Measurements from ENCODE around the gene RASGRP2. TPM values are rescaled to one million over a fixed set of nuclear protein-coding genes. Genes with fewer than 3 reads are reported as not detected.

Gene RASGRP2
- 100 to 1,000 TPM; 668 to 672 TPM for total RNA-seq
- polyA plus RNA-seq (2013, experiment 1 of 2): 316 TPM
- 436 TPM for polyA plus RNA-seq (2013, experiment 2 of 2)
- 1.8 to 837 (median 369) reads per million in 172 experiments for total RNA-seq

DNA sequence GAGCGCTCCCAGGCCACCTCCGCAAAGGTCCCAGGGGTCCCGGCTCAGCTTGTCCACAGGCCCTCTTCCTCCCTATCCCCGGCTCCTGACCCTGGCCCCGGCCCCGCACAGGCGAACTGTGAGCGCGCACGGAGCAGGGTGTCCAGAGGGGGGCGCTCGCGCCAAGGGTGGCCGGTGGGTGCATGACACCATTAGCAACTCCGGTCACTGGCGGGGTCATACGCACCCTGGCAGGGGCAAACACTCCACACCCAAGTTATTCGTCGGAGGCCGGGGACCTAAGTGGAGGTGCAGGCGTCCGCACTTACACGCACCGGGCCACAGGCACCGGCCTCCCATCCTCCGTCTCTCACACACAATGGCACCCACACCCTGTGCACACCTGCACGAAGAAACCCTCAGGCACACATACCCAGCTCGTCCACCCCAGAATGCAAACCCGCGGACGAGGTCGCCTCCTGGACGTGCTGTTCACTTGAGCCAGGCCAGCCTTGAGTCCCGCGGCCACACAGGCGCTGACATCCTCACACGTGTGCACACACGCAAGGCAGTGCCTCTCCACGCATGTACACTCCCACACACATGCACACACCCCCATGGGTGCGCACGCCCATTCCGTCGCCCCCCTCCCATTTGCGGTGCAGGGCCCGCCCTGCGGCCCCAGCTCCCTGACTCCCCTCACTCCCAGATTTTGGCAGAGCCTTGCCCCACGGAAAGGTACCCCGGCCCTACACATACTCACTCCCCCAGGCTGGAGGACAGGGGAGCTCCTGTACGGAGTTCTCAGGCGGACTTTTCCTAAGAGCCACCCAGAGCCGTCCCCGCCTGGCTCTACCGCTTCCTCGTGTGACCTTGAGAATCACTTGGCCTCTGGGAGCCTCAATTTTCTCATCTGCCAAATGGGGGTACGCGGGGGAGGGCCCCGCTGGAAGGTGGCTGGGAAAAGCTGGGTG lies at the start of gene RASGRP2:
Gene RASGRP2 (minus strand): TSS at position 552 of the 953 bp plus-strand sequence. CDS start 1,276 bp downstream, outside the sequence.
- ATAC-seq (ENCODE audit: poor library complexity): peak; percentile 60
- Histone ChIP-seq H3K9me3 (ENCODE audit: control insufficient read depth in 1 of 2, insufficient read depth in 1 of 2, low read length in 2 of 2) (no peaks in the 10 kb centered on the region), H3K4me3 (ENCODE audit: low read length) (peak within 1 kb of the TSS; percentile 98), H3K27ac (ENCODE audit: low read depth in 1 of 2, low read length in 2 of 2) (peak within 1 kb of the TSS; percentile 89 to 99), H3K36me3 (ENCODE audit: insufficient read depth, low read length) (peaks cover 33% of the 10 kb centered on the region), H3K4me1 (ENCODE audit: insufficient read depth, low read length) (peaks cover 67% of the 10 kb centered on the region), H3K27me3 (ENCODE audit: control insufficient read depth in 1 of 2, insufficient read depth in 2 of 2, low read length in 2 of 2) (no peaks in the 10 kb centered on the region)
- Mint-ChIP-seq H3K4me3 (peak within 1 kb of the TSS; percentile 98), H3K9me3 (no peaks in the 10 kb centered on the region), H3K4me1 (ENCODE audit: low read depth) (peaks cover 46% of the 10 kb centered on the region), H3K27me3 (no peaks in the 10 kb centered on the region), H3K27ac (peak within 1 kb of the TSS; percentile 99), H3K36me3 (ENCODE audit: low read depth) (peaks cover 54% of the 10 kb centered on the region)
- ChIA-PET POLR2A (interaction anchor here (0.8 to 18.7 kb wide), 43 partner anchors 8 to 1902 kb away, joined by 3 to 634 read pairs (median 8); partner anchors contain the start of genes CAPN1, CDC42BPG, FAU and MAJIN), CTCF (interaction anchor here (0.6 to 4.9 kb wide), 16 partner anchors 11 to 461 kb away, joined by 3 to 45 read pairs (median 4); partner anchors contain the start of genes PYGM and SF1)
- peak; percentile 82 to 93 (median 88) for DNase-seq
- peak; percentile 65 for TF ChIP-seq CTCF (IDR thresholded peaks at IDR 0.05)
- intact Hi-C loops (cut with DNase I, micrococcal nuclease): loop anchor here (1.0 to 5.0 kb wide), 6 partner anchors 20 to 101 kb away; partner anchors contain the start of genes SF1 (in 2 of the 2) and CDC42BPG (in 1 of the 2)

DNA sequence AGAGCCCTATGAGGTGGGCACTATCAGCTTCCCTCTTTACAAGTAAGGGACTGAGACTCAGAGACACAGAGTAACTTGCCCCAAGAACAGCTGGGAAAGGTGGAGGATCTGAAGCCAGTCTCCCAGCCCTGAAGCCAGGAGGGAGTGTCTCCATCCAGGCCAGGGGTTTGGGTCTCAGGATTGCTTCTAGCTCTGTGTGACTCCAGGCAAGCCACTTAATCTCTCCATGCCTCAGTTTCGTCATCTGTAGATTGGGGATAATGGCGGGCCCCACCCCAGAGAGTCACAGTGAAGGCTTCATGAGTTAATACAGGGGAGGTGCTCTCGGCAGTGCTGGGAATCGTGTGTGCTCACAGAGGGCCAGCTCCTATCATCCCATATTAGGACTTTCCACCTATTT lies 48.5 kb upstream of the RASGRP2 start:
- intact Hi-C loops (cut with DNase I, micrococcal nuclease): no loop called here
- Histone ChIP-seq H3K9me3 (ENCODE audit: control insufficient read depth in 1 of 2, insufficient read depth in 1 of 2, low read length in 2 of 2) (no peaks in the 10 kb centered on the region), H3K27me3 (ENCODE audit: control insufficient read depth in 1 of 2, insufficient read depth in 2 of 2, low read length in 2 of 2) (no peaks in the 10 kb centered on the region), H3K4me3 (ENCODE audit: low read length) (no peak overlapping the region), H3K36me3 (ENCODE audit: insufficient read depth, low read length) (peaks cover 69% of the 10 kb centered on the region), H3K27ac (ENCODE audit: low read depth in 1 of 2, low read length in 2 of 2) (no peak overlapping the region), H3K4me1 (ENCODE audit: insufficient read depth, low read length) (peaks cover 31% of the 10 kb centered on the region)
- DNase-seq (no peak), ATAC-seq (ENCODE audit: poor library complexity) (no peak)
- TF ChIP-seq CTCF (IDR thresholded peaks at IDR 0.05): no peak
- Mint-ChIP-seq H3K4me1 (ENCODE audit: low read depth) (peaks cover 27% of the 10 kb centered on the region), H3K36me3 (ENCODE audit: low read depth) (peaks cover 68% of the 10 kb centered on the region), H3K27me3 (no peaks in the 10 kb centered on the region), H3K9me3 (no peaks in the 10 kb centered on the region), H3K27ac (no peak overlapping the region), H3K4me3 (no peak overlapping the region)
- ChIA-PET POLR2A (interaction anchor here (5.7 kb wide), 1 partner anchor 13 kb away, joined by 28 read pairs; the partner anchor contains the start of gene SF1), CTCF (no interaction called here)

DNA sequence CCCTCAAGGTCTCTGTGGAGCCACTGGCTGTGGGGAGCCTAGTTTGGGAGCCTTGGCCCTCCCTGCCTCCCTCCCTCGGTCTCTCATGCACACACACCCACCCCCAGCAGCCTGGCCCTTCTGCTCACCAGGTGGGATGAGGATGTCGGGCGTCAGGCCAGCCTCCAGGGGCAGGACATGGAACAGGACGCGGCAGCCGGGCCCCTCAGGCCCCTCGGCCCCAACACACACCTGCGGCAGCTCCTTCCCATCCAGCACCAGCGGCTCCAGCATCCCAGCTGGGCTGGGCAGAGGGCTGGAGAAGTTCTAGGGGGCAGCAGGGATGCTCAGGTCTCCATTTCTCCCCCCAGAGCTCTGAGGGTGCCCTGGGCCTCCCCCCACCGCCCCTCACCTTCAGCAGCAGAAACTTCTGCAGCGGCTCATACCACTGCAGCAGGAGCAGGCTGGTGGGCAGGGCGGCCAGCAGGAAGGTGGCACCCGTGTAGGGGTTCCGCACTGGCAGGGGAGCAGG lies 47.9 kb upstream of the RASGRP2 start:
- peaks cover 68% of the 10 kb centered on the region for H3K36me3 Mint-ChIP-seq (ENCODE audit: low read depth)
- no peak for TF ChIP-seq CTCF (IDR thresholded peaks at IDR 0.05)
- POLR2A ChIA-PET: interaction anchor here (5.7 kb wide), 1 partner anchor 13 kb away, joined by 28 read pairs; the partner anchor contains the start of gene SF1

More for the DNA sequence above, 47.9 kb upstream of the RASGRP2 start:
- CTCF ChIA-PET: no interaction called here
- Histone ChIP-seq H3K27ac (ENCODE audit: low read depth in 1 of 2, low read length in 2 of 2) (peak overlapping the region in 1 of 2 donors; percentile 4), H3K4me1 (ENCODE audit: insufficient read depth, low read length) (peaks cover 32% of the 10 kb centered on the region), H3K27me3 (ENCODE audit: control insufficient read depth in 1 of 2, insufficient read depth in 2 of 2, low read length in 2 of 2) (no peaks in the 10 kb centered on the region), H3K4me3 (ENCODE audit: low read length) (no peak overlapping the region), H3K9me3 (ENCODE audit: control insufficient read depth in 1 of 2, insufficient read depth in 1 of 2, low read length in 2 of 2) (no peaks in the 10 kb centered on the region), H3K36me3 (ENCODE audit: insufficient read depth, low read length) (peaks cover 63% of the 10 kb centered on the region)
- ATAC-seq (ENCODE audit: poor library complexity) (no peak), DNase-seq (no peak)
- intact Hi-C loops (cut with DNase I, micrococcal nuclease): no loop called here
- no peaks in the 10 kb centered on the region for H3K27me3 Mint-ChIP-seq
- H3K27ac Mint-ChIP-seq: no peak overlapping the region
- H3K4me3 Mint-ChIP-seq: no peak overlapping the region
- no peaks in the 10 kb centered on the region for H3K9me3 Mint-ChIP-seq
- peaks cover 30% of the 10 kb centered on the region for H3K4me1 Mint-ChIP-seq (ENCODE audit: low read depth)

Measured in CD4-positive, alpha-beta T cell (primary cell).